ENCODE measurements around the gene MIPEP.
A peak's percentile ranks its signal among the peaks of the same experiment; 100 is the strongest.

MIPEP gene

DNA sequence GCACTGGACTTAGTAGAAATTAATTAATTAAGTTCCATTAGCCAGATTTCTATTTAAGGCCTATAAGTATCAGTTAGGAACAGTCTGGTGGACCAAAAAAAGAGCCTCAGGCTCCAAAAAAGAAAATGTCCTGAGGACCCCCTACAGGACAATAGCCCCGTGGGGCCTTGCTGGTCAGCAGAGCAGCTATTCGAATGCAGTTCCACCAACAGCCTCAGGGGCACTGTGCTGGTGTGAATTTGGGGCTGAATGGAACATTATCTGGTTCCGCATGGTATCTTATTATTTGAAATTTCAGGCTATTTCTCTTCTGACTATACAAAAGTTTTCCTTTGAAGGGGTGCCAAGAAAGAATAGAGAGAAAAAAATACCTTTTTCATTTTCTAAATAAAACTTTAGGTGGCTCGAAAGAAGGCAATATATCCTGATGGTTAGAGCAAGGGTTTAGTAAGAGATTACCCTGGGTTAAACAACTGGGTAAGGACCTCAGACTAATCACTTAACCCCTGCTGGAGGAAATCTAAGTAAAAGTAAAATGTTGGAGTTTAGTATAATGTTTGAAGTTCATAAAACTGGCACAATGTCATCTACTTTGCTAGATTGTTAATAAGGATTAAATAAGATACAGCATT is 147.2 kb downstream of the MIPEP start:
- no peak for DNase-seq

GRCh38 chr13:23740002-23740401 is 149.2 kb downstream of the MIPEP start:
- DNase-seq: no peak

DNA sequence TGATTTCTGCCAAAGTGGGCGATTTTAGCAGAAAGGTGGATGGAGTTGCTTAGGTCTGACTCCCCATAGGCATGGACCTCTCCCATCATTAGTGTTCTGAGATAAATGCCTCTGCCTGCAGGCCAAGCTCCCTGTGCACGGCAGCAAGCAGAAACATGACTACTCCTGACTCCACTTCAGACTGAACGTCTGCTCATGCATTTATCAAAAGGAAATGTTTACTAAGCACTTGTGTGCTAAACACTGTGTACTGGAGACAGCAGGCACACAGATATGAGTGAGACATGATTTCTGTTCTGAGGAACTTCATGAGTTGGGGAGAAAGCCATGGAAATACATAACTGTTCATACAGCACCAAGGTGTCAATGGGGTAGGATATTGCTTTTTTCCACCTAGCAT is 149.6 kb downstream of the MIPEP start:
- no peak for DNase-seq

DNA sequence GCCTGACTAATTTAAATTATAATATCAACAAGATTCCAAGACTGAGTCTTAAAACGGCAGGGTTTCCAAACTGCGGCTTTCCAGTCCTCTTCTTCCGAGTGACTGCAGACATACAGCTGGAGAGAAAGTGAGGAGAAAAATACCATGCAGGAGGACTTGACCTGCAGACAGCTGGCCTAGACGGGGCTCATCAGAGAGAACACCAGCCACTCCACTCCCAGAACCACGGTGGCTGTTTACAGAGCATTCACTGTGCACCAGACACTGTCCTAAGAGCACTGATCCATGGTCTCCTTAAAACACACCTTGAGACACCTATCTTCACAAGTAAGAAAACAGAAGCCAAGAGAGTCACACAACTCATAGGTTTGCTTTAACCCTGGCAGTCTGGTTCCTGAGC is 152.7 kb downstream of the MIPEP start:
- no peak for DNase-seq

- no peak for DNase-seq
Measured at GRCh38 chr13:23735329-23735728, 153.9 kb downstream of the MIPEP start.

DNA sequence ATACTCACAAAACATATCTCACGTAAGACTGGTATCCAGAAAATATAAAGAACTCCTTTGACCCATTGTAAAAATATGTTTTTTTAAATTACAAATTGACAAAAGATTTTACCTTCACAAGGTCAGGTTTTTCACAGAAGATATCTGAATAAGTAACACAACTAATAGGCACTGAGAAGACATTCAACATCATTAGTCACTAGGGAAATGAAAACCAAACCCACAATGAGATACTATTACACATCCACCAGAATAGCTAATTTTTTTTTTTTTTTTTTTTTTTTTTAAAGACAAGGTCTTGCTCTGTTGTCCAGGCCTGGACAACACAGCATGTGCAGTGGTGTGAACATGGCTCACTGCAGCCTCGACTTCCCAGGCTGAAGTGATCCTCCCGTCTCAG is 157.5 kb downstream of the MIPEP start:
- no peak for DNase-seq

- DNase-seq: no peak
Measured at GRCh38 chr13:23730251-23730650, 158.9 kb downstream of the MIPEP start.

- no peak for DNase-seq
Measured at GRCh38 chr13:23729531-23729930, 159.7 kb downstream of the MIPEP start.

GRCh38 chr13:23728807-23729206 is 160.4 kb downstream of the MIPEP start:
- DNase-seq: no peak

- no peak for DNase-seq
Measured at GRCh38 chr13:23725922-23726321, 163.3 kb downstream of the MIPEP start.

DNA sequence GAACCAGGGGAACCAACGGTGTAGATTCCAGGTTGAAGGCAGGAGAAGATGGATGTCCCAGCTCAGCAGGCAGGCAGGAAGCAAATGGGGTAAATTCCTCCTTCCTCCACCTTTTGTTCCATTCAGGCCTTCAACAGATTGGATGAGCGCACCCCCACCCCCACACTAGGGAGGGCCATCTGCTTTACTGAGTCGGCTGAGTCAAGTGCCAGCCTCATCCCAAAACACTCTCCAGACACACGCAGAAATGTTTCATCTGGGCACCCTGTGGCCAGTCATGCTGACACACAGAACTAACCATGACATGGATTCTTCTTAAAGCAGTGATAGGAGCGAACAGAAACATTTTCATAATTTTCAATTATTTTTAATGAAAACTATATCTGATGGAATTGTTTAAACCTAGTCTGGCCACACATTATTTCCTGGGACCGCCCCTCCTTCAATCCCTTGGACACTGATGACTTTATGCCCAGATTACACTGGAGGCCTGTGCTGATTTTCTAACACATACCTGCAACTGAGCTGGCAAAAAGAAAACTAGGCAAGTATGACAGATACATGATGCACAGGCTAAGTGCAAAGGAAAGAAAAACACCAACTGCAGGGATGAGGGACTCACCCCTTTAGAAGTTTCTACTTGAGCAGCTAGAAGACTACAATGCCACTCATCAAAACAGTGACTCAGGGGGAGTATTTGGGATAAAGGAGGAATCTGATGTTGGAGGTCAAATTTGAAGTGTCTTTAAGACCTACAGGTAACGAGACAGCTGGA is 164.8 kb downstream of the MIPEP start:
- DNase-seq: peak; percentile 62

DNA sequence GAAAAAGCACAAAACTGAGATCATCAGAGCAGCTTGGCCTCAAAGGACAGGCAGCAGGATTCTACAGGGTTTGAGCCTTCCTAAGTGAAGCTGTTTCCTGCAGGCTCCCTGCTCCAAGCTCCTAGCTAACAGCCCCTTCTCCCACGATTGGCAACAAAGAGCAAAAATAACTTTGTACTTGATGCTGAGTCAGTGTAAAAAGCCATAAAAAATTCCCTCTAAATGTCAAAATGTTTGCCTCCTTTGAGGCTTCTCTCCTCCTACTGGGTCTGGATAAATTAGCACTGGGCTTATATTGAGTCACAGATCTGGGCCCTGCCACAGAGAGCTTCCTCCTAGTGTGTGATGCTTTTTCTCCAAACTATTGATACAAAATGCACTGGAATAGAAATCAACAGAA is 165.7 kb downstream of the MIPEP start:
- peak; percentile 36 for DNase-seq

- DNase-seq: no peak
Measured at GRCh38 chr13:23722726-23723453, 166.3 kb downstream of the MIPEP start.

GRCh38 chr13:23718996-23719395 is 170.2 kb downstream of the MIPEP start:
- DNase-seq: no peak

- DNase-seq: no peak
Measured at GRCh38 chr13:23716401-23716800, 172.8 kb downstream of the MIPEP start.

DNA sequence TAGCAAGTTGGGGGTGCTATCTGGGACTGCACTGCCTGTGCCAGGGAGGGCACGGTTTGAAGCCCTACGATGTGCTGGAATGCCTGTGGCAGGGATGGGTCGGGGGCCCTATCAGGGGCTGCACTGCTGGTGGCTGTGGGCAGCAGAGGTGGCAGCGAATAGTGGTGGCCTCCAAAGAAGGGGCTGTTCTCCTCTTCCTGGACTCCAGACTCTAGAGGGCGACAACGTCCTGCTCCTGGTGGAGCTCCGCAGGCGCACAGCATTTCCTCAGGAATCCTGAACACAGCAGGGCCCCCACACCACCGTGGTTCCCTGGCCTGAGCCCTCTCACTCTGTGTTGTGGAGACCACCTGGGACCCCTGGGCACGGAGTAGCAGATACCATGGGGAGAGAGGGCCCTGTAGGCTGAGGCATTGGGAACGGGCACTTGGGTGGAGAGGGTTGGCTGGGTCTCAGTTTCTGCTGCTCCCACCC is 173.4 kb downstream of the MIPEP start:
- DNase-seq: no peak

DNA sequence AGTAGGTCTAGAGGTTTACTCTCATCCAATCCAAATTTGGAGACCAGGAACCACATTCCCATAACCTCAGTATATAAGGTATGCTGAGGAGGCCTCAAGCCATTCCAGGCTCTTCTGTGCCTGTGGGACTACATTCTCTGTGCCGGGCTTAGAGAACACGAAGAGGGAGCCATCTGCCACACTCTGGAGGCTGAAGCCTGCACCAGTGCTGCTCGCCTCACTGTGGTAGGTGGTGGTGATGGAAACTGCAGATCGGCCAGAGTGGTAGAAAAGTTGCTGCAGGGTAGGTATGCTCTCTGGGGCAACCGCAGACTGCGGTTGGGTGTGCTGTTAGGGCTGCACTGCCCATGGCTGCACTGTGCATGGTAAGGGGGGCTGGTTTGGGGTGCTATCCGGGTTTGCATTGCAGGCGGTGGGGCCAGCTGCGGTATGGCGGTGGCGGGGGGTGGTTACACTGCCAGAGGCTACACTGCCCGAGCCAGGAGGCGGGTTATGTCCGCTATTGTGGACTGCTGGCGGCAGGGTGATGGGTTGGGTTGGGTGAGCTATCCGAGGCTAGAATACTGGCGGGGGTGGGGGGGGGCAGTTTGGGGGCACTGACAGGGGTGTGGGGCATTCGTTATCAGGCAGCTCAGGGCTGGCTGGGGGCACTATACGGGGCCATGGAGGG is 174.0 kb downstream of the MIPEP start:
- no peak for DNase-seq

GRCh38 chr13:23714672-23715071 is 174.5 kb downstream of the MIPEP start:
- DNase-seq: no peak

DNA sequence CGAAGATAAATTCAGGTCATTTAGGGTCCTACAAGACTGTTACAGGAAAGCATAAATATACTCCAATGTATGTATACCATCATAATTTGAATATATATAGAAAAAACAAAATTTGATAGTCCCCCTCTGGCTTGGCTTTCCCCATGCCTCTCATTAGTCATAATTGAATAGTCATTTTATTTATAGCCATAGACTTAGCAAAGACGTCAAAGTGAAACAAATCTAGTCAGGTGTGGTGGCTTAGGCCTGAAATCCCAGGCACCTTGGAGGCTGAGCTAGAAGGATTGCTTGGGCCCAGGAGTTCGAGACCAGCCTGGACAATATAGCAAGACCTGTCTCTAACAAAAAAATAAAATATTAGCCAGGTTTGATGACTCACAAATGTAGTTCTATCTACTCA is 177.8 kb downstream of the MIPEP start:
- DNase-seq: no peak

- no peak for DNase-seq
Measured at GRCh38 chr13:23710366-23710765, 178.8 kb downstream of the MIPEP start.

DNA sequence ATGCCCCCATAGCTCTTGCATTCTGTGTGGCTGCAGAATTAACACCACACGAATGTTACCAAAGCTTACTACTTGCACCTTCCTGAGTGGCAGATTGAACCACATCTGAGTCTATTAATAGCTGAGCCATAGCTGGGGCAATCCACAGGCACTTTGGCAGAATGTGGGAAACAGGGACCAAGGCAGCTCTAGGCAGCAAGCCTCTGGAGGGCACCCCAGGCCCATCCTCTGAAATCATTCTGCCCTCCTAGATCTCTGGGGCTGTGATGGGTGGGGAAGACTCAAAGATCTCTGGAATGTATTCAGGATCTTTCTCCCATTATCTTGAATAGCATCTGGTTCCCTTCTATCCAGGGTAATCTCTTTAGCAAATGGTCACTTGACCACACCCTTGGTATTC is 179.7 kb downstream of the MIPEP start:
- no peak for DNase-seq

- DNase-seq: peak; percentile 13
Measured at GRCh38 chr13:23707674-23708073, 181.5 kb downstream of the MIPEP start.

DNA sequence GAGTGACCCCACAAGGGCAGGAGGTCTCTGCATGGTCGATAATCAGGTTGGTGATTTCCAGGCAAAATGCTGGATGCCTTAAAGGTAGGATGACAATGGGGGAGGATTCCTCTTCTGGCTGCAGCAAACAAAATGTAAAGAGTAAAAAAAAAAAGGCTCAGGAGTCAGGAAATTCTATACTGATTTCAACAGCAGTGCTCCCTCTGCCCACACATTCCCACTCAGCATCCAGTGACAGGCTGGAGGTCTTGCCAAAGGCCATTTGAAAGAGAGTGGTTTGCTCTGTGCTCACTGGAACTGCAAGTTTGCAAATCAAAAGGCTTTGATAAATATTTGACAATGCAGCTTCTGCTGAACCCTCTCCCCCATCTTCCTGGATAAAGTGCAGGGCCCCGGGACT is 183.6 kb downstream of the MIPEP start:
- no peak for DNase-seq

Measured in kidney glomerular epithelial cell (primary cell).